Measurements from ENCODE around the gene IGDCC3. TPM values are rescaled to one million over a fixed set of nuclear protein-coding genes. Genes with fewer than 3 reads are reported as not detected.
A peak's percentile ranks its signal among the peaks of the same experiment; 100 is the strongest.

IGDCC3 gene
- total RNA-seq, 1 donor from 2014 or later = not detected

GRCh38 chr15:65343374-65343981, 34.3 kb downstream of the IGDCC3 start:
- no peak for DNase-seq (ENCODE audit: low read depth in 2 of 2)

GRCh38 chr15:65342493-65342892, 35.3 kb downstream of the IGDCC3 start:
- DNase-seq (ENCODE audit: low read depth in 2 of 2) = no peak

GRCh38 chr15:65339920-65340319, 37.9 kb downstream of the IGDCC3 start:
- peak in 1 of 2 donors; percentile 47 for DNase-seq (ENCODE audit: low read depth in 2 of 2)

GRCh38 chr15:65339416-65339815, 38.4 kb downstream of the IGDCC3 start:
- DNase-seq (ENCODE audit: low read depth in 2 of 2) = no peak

- DNase-seq (ENCODE audit: low read depth in 2 of 2) = no peak
These were observed 39.0 kb downstream of the IGDCC3 start for GRCh38 chr15:65338823-65339222.

GRCh38 chr15:65338366-65338765, 39.4 kb downstream of the IGDCC3 start:
- no peak for DNase-seq (ENCODE audit: low read depth in 2 of 2)

GRCh38 chr15:65337436-65338070, 40.2 kb downstream of the IGDCC3 start:
- no peak for DNase-seq (ENCODE audit: low read depth in 2 of 2)

GRCh38 chr15:65336493-65337435, 41.0 kb downstream of the IGDCC3 start:
- no peak for DNase-seq (ENCODE audit: low read depth in 2 of 2)

- no peak for DNase-seq (ENCODE audit: low read depth in 2 of 2)
These were observed 42.3 kb downstream of the IGDCC3 start for GRCh38 chr15:65335278-65336055.

- no peak for DNase-seq (ENCODE audit: low read depth in 2 of 2)
These were observed 43.1 kb downstream of the IGDCC3 start for GRCh38 chr15:65334586-65335231.

- no peak for DNase-seq (ENCODE audit: low read depth in 2 of 2)
These were observed 43.9 kb downstream of the IGDCC3 start for GRCh38 chr15:65333856-65334255.

- no peak for DNase-seq (ENCODE audit: low read depth in 2 of 2)
These were observed 44.5 kb downstream of the IGDCC3 start for GRCh38 chr15:65333148-65333820.

GRCh38 chr15:65332391-65333147, 45.2 kb downstream of the IGDCC3 start:
- DNase-seq (ENCODE audit: low read depth in 2 of 2) = no peak

- DNase-seq (ENCODE audit: low read depth in 2 of 2) = no peak
These were observed 46.0 kb downstream of the IGDCC3 start for GRCh38 chr15:65331811-65332210.

- no peak for DNase-seq (ENCODE audit: low read depth in 2 of 2)
These were observed 46.7 kb downstream of the IGDCC3 start for GRCh38 chr15:65330934-65331645.

GRCh38 chr15:65329984-65330735, 47.6 kb downstream of the IGDCC3 start:
- DNase-seq (ENCODE audit: low read depth in 2 of 2) = no peak

- DNase-seq (ENCODE audit: low read depth in 2 of 2) = no peak
These were observed 48.4 kb downstream of the IGDCC3 start for GRCh38 chr15:65329288-65329983.

Data from lung microvascular endothelial cell (primary cell).